Measurements from ENCODE around the gene MARCHF3. TPM values are rescaled to one million over a fixed set of nuclear protein-coding genes. Genes with fewer than 3 reads are reported as not detected.
A peak's percentile ranks its signal among the peaks of the same experiment; 100 is the strongest.
"Not testable (repeated sequence)": the region's sequence is repeated elsewhere in the genome, so short reads cannot be mapped to it uniquely, and the experiment has no call there.

MARCHF3 gene
- total RNA-seq, 2 donors from 2014 or later = 32.5 to 33.7 TPM

DNA sequence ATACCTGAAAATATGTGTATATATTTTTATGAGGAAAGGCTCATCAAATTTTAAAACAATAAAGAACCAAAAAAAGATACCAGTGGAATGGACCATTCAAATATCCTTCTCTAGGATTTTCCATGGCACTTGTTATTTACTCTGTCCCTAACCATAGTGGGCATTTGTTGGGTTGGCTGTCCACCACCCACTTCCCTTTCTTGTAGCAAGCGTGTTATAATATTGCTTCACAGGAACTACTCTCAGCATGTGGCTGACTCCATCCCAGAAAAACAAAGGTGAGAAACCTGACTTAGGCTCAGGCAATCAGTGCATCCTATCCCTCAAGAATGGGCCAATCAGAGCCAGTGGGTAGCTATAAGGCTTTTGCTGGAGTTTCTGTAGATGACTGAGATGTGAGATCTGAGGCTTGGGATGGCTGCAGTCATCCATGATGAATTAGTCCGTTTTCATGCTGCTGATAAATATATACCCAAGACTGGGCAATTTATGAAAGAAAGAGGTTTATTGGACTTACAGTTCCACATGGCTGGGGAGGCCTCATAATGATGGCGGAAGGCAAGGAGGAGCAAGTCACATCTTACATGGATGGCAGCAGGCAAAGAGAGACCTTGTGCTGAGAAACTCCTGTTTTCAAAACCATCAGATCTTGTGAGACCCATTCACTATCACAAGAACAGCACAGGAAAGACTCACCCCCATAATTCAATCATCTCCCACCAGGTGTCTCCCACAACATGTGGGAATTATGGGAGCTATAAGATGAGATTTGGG, 25.7 kb upstream of the MARCHF3 start:
- TF ChIP-seq CTCF (IDR thresholded peaks at IDR 0.05) = no peak
- no peak overlapping the region for H3K9ac ChIP-seq (ENCODE audit: low read depth in 2 of 2, low read length in 2 of 2)
- H3K27ac ChIP-seq = no peak overlapping the region
- H3K4me3 ChIP-seq = no peak overlapping the region
- no peaks in the 10 kb centered on the region for H3K4me1 ChIP-seq
- no peaks in the 10 kb centered on the region for H3K27me3 ChIP-seq
- intact Hi-C loops (cut with DNase I) = no loop called here
- no peak for DNase-seq
- H3K36me3 ChIP-seq = no peaks in the 10 kb centered on the region
- H3K9me3 ChIP-seq = no peaks in the 10 kb centered on the region

DNA sequence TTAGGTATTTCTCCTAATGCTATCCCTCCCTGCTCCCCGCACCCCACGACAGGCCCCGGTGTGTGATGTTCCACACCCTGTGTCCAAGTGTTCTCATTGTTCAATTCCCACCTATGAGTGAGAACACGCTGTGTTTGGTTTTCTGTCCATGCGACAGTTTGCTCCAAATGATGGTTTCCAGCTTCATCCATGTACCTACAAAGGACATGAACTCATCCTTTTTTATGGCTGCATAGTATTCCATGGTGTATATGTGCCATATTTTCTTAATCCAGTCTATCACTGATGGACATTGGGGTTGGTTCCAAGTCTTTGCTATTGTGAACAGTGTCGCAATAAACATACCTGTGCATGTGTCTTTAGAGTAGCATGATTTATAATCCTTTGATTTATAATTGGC, 23.2 kb upstream of the MARCHF3 start:
- H3K4me3 ChIP-seq; H3K4me1 ChIP-seq; H3K36me3 ChIP-seq; DNase-seq; intact Hi-C loops (cut with DNase I); H3K9me3 ChIP-seq; H3K9ac ChIP-seq (ENCODE audit: low read depth in 2 of 2, low read length in 2 of 2); H3K27ac ChIP-seq; H3K27me3 ChIP-seq: not testable (repeated sequence)

DNA sequence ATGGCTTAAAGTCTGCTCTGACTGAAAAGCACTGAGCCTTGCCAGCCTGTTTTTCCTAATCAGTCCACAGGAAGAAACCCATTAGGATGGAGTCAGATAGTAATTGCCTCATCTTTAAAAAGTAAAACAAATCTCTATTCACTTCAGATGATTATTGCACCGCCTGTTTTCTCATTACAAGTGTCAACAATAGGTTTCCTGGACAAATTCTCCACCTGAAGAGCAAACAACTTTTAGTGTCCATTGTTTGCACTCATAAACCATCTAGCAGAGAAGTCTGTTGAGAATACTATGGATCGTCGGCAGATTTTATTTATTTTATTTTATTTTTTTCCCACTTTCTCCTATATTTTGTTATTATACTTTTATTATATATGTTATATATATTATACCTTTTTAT, 22.7 kb upstream of the MARCHF3 start:
- Histone ChIP-seq H3K27me3 (no peaks in the 10 kb centered on the region), H3K27ac (no peak overlapping the region), H3K9ac (ENCODE audit: low read depth in 2 of 2, low read length in 2 of 2) (no peak overlapping the region), H3K4me1 (no peaks in the 10 kb centered on the region), H3K9me3 (no peaks in the 10 kb centered on the region), H3K4me3 (no peak overlapping the region), H3K36me3 (no peaks in the 10 kb centered on the region)
- no peak for DNase-seq
- intact Hi-C loops (cut with DNase I) = no loop called here
- no peak for TF ChIP-seq CTCF (IDR thresholded peaks at IDR 0.05)

DNA sequence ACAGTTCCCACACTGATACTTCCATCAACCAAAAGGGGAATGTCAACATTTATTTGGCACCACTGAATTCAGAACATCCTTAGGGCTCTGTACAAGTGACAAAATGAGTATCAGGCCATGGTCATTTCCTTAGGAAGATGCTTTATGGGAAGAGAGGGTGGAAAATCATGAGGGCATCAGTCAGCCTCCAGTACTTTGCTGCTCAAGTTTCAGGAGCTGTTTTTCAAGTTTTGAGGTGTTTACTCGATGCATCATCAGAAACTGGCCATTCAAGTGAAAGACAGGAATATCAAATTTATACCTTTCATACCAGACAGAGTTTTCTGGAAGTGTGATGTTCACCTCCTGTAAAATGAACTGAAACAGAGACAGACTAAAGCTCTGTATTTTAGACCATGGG, 21.2 kb upstream of the MARCHF3 start:
- Histone ChIP-seq H3K27me3 (no peaks in the 10 kb centered on the region), H3K4me1 (no peaks in the 10 kb centered on the region), H3K9me3 (no peaks in the 10 kb centered on the region), H3K36me3 (no peaks in the 10 kb centered on the region), H3K27ac (no peak overlapping the region), H3K9ac (ENCODE audit: low read depth in 2 of 2, low read length in 2 of 2) (no peak overlapping the region), H3K4me3 (no peak overlapping the region)
- DNase-seq = no peak
- no peak for TF ChIP-seq CTCF (IDR thresholded peaks at IDR 0.05)
- intact Hi-C loops (cut with DNase I) = no loop called here

DNA sequence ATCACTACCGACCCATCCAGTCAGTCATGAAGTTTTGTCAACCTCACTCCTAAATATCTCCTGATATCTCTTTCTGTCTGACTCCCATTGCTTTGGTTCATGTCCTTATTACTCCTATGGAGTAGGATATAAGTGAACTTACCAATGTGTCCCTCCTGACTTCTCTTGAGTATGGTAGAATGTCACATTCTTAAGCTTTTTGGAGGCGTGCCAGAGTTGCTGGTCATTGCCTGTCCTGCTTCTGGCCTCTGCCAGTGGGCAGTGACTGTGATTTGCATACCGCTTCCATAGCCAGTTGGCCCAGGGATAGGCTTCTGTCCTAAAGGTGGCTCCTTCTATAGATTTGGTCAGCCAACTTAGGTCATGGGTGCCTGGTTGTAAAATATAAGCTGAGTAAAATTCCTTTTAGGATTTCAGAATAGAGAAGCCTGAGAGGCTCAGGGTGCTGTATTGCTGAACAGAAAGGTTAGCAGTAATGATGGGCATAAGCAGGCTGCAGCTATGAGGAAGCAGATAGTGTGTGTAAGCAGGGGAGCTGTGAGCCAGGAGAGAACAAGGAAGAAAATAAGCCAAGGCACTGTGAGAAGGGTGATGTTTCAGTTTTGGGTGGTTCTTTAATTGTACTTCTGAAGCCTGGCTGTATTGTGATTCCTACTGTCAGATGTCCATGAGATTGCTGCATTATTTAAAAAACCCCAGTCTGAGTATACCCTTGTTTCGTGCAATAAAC, 16.1 kb upstream of the MARCHF3 start:
- intact Hi-C loops (cut with DNase I) = no loop called here
- H3K9me3 ChIP-seq = no peaks in the 10 kb centered on the region

More for the DNA sequence above, 16.1 kb upstream of the MARCHF3 start:
- no peaks in the 10 kb centered on the region for H3K27me3 ChIP-seq
- H3K36me3 ChIP-seq = no peaks in the 10 kb centered on the region
- H3K9ac ChIP-seq (ENCODE audit: low read depth in 2 of 2, low read length in 2 of 2) = no peak overlapping the region
- no peak for TF ChIP-seq CTCF (IDR thresholded peaks at IDR 0.05)
- no peak for DNase-seq
- peak overlapping the region; percentile 39 for H3K27ac ChIP-seq
- no peaks in the 10 kb centered on the region for H3K4me1 ChIP-seq
- H3K4me3 ChIP-seq = no peak overlapping the region
